HepG2 (cell line): Measurements from ENCODE around the gene RPAP3. TPM values are rescaled to one million over a fixed set of nuclear protein-coding genes. Genes with fewer than 3 reads are reported as not detected.
A peak's percentile ranks its signal among the peaks of the same experiment; 100 is the strongest.

ENCODE experiments used
- CTCF ChIP-seq: sonication (generic); formaldehyde crosslinking; IDR thresholded peaks from 2 replicates; pipeline ENCODE4 v1.5.0; 2020; ENCODE audit warnings: mild to moderate bottlenecking, missing genetic modification reagents, moderate library complexity
- EZH2 ChIP-seq: conservative IDR thresholded peaks from 2 replicates; pipeline ENCODE4 v1.6.1; 2012; ENCODE audit warnings: mild to moderate bottlenecking, low read depth, low read length, moderate library complexity
- GABPA ChIP-seq, 2 experiments: IDR thresholded peaks; 2 replicates each; pipeline ENCODE4 v1.6.1; 2011 to 2016; ENCODE audit warnings: low read depth in 2 of 2, low read length in 1 of 2, missing biosample characterization in 1 of 2, missing genetic modification characterization in 1 of 2
- GMEB2 ChIP-seq: IDR thresholded peaks from 2 replicates; pipeline ENCODE4 v1.6.1; 2016; ENCODE audit warnings: missing biosample characterization, missing genetic modification reagents, low read depth
- IRX3 ChIP-seq: sonication (generic); formaldehyde crosslinking; IDR thresholded peaks from 2 replicates; pipeline ENCODE4 v1.8.1; 2023; ENCODE audit warnings: mild to moderate bottlenecking, low read depth, missing genetic modification reagents, borderline replicate concordance
- LCORL ChIP-seq, 2 experiments: fragments of 450-650 bp in 1 of 2; sonication (generic) in 1 of 2; formaldehyde crosslinking in 1 of 2; IDR thresholded peaks; 2 replicates each; pipeline versions ENCODE4 v1.5.0 to v1.6.1; 2017 to 2020; ENCODE audit warnings: antibody characterized with exemption in 1 of 2, missing genetic modification reagents in 1 of 2
- POGK ChIP-seq: sonication (generic); formaldehyde crosslinking; conservative IDR thresholded peaks from 2 replicates; pipeline ENCODE4 v1.8.0; 2022; ENCODE audit warnings: mild to moderate bottlenecking, moderate library complexity, missing genetic modification reagents
- SETDB1 ChIP-seq: sonication (generic); formaldehyde crosslinking; IDR thresholded peaks from 2 replicates; pipeline ENCODE4 v1.5.1; 2020; ENCODE audit warnings: missing genetic modification reagents, mild to moderate bottlenecking, borderline replicate concordance
- SIX4 ChIP-seq: sonication (generic); formaldehyde crosslinking; IDR thresholded peaks from 2 replicates; pipeline ENCODE4 v1.4.0; 2020; ENCODE audit warnings: missing genetic modification reagents
- SNAPC2 ChIP-seq: sonication (generic); formaldehyde crosslinking; IDR thresholded peaks from 2 replicates; pipeline ENCODE4 v1.8.1; 2022; ENCODE audit warnings: mild to moderate bottlenecking, missing genetic modification reagents
- TARDBP ChIP-seq: sonication (generic); formaldehyde crosslinking; IDR thresholded peaks from 2 replicates; pipeline ENCODE4 v1.8.0; 2022; ENCODE audit warnings: mild to moderate bottlenecking, missing genetic modification reagents
- TFAP4 ChIP-seq: sonication (generic); IDR thresholded peaks from 2 replicates; pipeline ENCODE4 v1.6.1; 2016; ENCODE audit warnings: low read depth, borderline replicate concordance
- THAP7 ChIP-seq: sonication (generic); formaldehyde crosslinking; IDR thresholded peaks from 2 replicates; pipeline ENCODE4 v1.8.1; 2023; ENCODE audit warnings: mild to moderate bottlenecking, missing genetic modification reagents
- ZFY ChIP-seq: sonication (generic); formaldehyde crosslinking; IDR thresholded peaks from 2 replicates; pipeline ENCODE4 v1.4.0; 2020; ENCODE audit warnings: missing genetic modification reagents
- ZNF138 ChIP-seq: sonication (generic); formaldehyde crosslinking; IDR thresholded peaks from 2 replicates; pipeline ENCODE4 v1.5.0; 2020; ENCODE audit warnings: mild to moderate bottlenecking, low read depth, missing genetic modification reagents
- ZNF33B ChIP-seq: sonication (generic); formaldehyde crosslinking; IDR thresholded peaks from 2 replicates; pipeline ENCODE4 v1.5.1; 2020; ENCODE audit warnings: mild to moderate bottlenecking, missing genetic modification reagents
- ZNF556 ChIP-seq: sonication (generic); formaldehyde crosslinking; IDR thresholded peaks from 2 replicates; pipeline ENCODE4 v1.4.0; 2020; ENCODE audit warnings: mild to moderate bottlenecking, missing genetic modification reagents, borderline replicate concordance
- ZNF597 ChIP-seq: sonication (generic); formaldehyde crosslinking; IDR thresholded peaks from 2 replicates; pipeline ENCODE4 v1.5.0; 2020; ENCODE audit warnings: missing genetic modification reagents
- ZNF691 ChIP-seq: sonication (generic); formaldehyde crosslinking; IDR thresholded peaks from 2 replicates; pipeline ENCODE4 v1.4.0; 2020; ENCODE audit warnings: missing genetic modification reagents, low read depth, mild to moderate bottlenecking, borderline replicate concordance
- polyA plus RNA-seq, 8 experiments: library from polyadenylated mRNA; depleted of rRNA in 3 of 8; stranded (reverse) in 7 of 8; unstranded in 1 of 8; fragments of >200 nt; fragmentation: Illumina TruSeq in 4 of 8; extraction: Trizol in 4 of 8; gene quantifications; 2 replicates each; pipeline versions ENCODE4 v1.2.1 to v1.2.3, GENCODE V29; 2011 to 2016; ENCODE audit warnings: low read depth in 4 of 8, missing spikeins in 1 of 8, mixed read lengths in 1 of 8; ENCODE audit not compliant: insufficient read depth in 1 of 8
- total RNA-seq, 5 experiments: library from RNA; depleted of rRNA; stranded (reverse); fragments of >200 nt; fragmentation: Illumina TruSeq; extraction: Trizol; gene quantifications; 2 replicates each; pipeline ENCODE4 v1.2.3, GENCODE V29; 2016; ENCODE audit warnings: low read depth in 1 of 5

RPAP3 gene
- total and polyA plus RNA-seq, 2 of the 13 experiments (the other 11 are each of a cell fraction or from before 2014, with no cell fraction given), result 8.8 to 32.8 TPM

GRCh38 chr12:47739979-47740378, 34.1 kb upstream of the RPAP3 start (continued):
- TF ChIP-seq CTCF (CRISPR knock-in tag) (peak; percentile 18; the same call in 1 of the 2 replicates), GABPA (IDR thresholded peaks at IDR 0.05; ENCODE audit: low read depth, low read length) (no peak), GABPA (CRISPR knock-in tag; IDR thresholded peaks at IDR 0.05; ENCODE audit: low read depth) (no peak), ZNF138 (CRISPR knock-in tag) (no peak), SNAPC2 (CRISPR knock-in tag) (no peak), ZNF33B (CRISPR knock-in tag) (no peak), ZNF691 (CRISPR knock-in tag) (no peak), ZFY (CRISPR knock-in tag) (0 out of 2 replicates have a peak, but pooled peaks have one; percentile 29), GMEB2 (CRISPR knock-in tag) (no peak), TFAP4 (peak; percentile 70; the same call in 1 of the 2 replicates), ZNF597 (CRISPR knock-in tag) (no peak), IRX3 (no peak), ZNF556 (CRISPR knock-in tag) (no peak), TARDBP (CRISPR knock-in tag) (no peak), LCORL (IDR thresholded peaks at IDR 0.05) (no peak), LCORL (CRISPR knock-in tag; IDR thresholded peaks at IDR 0.05) (no peak), EZH2 (no peak), SETDB1 (CRISPR knock-in tag) (no peak), POGK (CRISPR knock-in tag) (peak; percentile 74; the same call in 1 of the 2 replicates), THAP7 (CRISPR knock-in tag) (no peak), SIX4 (CRISPR knock-in tag) (no peak)
